Effector memory CD4-positive, alpha-beta T cell (primary cell): ENCODE data around the gene LRP2.

Experiments
- DNase-seq, 3 donors: peaks; one replicate each; pipeline ENCODE4 v3.0.0-alpha.2; 2020
- H3K27ac ChIP-seq: 2 replicates; pipeline ENCODE4 v1.7.0; 2013; ENCODE audit warnings: mild to moderate bottlenecking, low read length, moderate library complexity; ENCODE audit not compliant: insufficient read depth, poor library complexity, severe bottlenecking
- H3K27me3 ChIP-seq: replicated peaks from 2 replicates; pipeline ENCODE4 v1.7.0; 2013; ENCODE audit warnings: mild to moderate bottlenecking, low read length; ENCODE audit not compliant: insufficient read depth, control insufficient read depth, poor library complexity, severe bottlenecking
- H3K36me3 ChIP-seq: 2 replicates; pipeline ENCODE4 v1.7.0; 2013; ENCODE audit warnings: mild to moderate bottlenecking, low read length, moderate library complexity; ENCODE audit not compliant: control insufficient read depth, insufficient read depth
- H3K4me1 ChIP-seq: 2 replicates; pipeline ENCODE4 v1.7.0; 2013; ENCODE audit warnings: low read length, mild to moderate bottlenecking; ENCODE audit not compliant: control insufficient read depth, insufficient read depth, poor library complexity, severe bottlenecking
- H3K4me3 ChIP-seq: 2 replicates; pipeline ENCODE4 v1.7.0; 2013; ENCODE audit warnings: low read length, low read depth, mild to moderate bottlenecking; ENCODE audit not compliant: insufficient read depth, poor library complexity, severe bottlenecking
- H3K9me3 ChIP-seq: 2 replicates; pipeline ENCODE4 v1.7.0; 2013; ENCODE audit warnings: mild to moderate bottlenecking, low read length, moderate library complexity; ENCODE audit not compliant: control insufficient read depth

Gene LRP2

GRCh38 chr2:169372561-169372960, 10.2 kb upstream of the LRP2 start:
- DNase-seq = no peak
- Histone ChIP-seq H3K4me1 (no peaks in the 10 kb centered on the region), H3K27me3 (no peaks in the 10 kb centered on the region), H3K9me3 (no peaks in the 10 kb centered on the region), H3K27ac (no peak overlapping the region), H3K36me3 (no peaks in the 10 kb centered on the region), H3K4me3 (no peak overlapping the region)

- Histone ChIP-seq H3K27me3 (peaks cover 16% of the 10 kb centered on the region), H3K4me3 (no peak overlapping the region), H3K36me3 (no peaks in the 10 kb centered on the region), H3K4me1 (peaks cover 18% of the 10 kb centered on the region), H3K27ac (no peak overlapping the region), H3K9me3 (no peaks in the 10 kb centered on the region)
- DNase-seq = no peak
These were observed 3.7 kb upstream of the LRP2 start for GRCh38 chr2:169366066-169366465.

GRCh38 chr2:169365029-169365480, 2.7 kb upstream of the LRP2 start:
- H3K27me3 ChIP-seq = peaks cover 20% of the 10 kb centered on the region
- H3K4me1 ChIP-seq = peaks cover 18% of the 10 kb centered on the region
- no peaks in the 10 kb centered on the region for H3K9me3 ChIP-seq
- H3K4me3 ChIP-seq = peak overlapping the region; percentile 72
- no peak overlapping the region for H3K27ac ChIP-seq
- no peak for DNase-seq
- H3K36me3 ChIP-seq = no peaks in the 10 kb centered on the region

GRCh38 chr2:169363560-169364150, 1.3 kb upstream of the LRP2 start:
- Histone ChIP-seq H3K36me3 (no peaks in the 10 kb centered on the region), H3K4me3 (peak overlapping the region; percentile 72), H3K9me3 (no peaks in the 10 kb centered on the region), H3K27ac (no peak overlapping the region), H3K4me1 (peaks cover 18% of the 10 kb centered on the region), H3K27me3 (peaks cover 20% of the 10 kb centered on the region)
- no peak for DNase-seq

GRCh38 chr2:169362894-169363559, 693 bp upstream of the LRP2 start:
- no peak overlapping the region for H3K27ac ChIP-seq
- H3K9me3 ChIP-seq = no peaks in the 10 kb centered on the region
- H3K27me3 ChIP-seq = peaks cover 20% of the 10 kb centered on the region
- peaks cover 18% of the 10 kb centered on the region for H3K4me1 ChIP-seq
- peak overlapping the region; percentile 72 for H3K4me3 ChIP-seq
- no peaks in the 10 kb centered on the region for H3K36me3 ChIP-seq
- no peak for DNase-seq

GRCh38 chr2:169361706-169362117, 622 bp downstream of the LRP2 start:
- no peak for DNase-seq
- peak overlapping the region; percentile 72 for H3K4me3 ChIP-seq
- no peaks in the 10 kb centered on the region for H3K9me3 ChIP-seq
- H3K4me1 ChIP-seq = peaks cover 18% of the 10 kb centered on the region
- H3K36me3 ChIP-seq = no peaks in the 10 kb centered on the region
- H3K27ac ChIP-seq = no peak overlapping the region
- peaks cover 20% of the 10 kb centered on the region for H3K27me3 ChIP-seq

GRCh38 chr2:169360984-169361705, 1.2 kb downstream of the LRP2 start:
- Histone ChIP-seq H3K4me1 (peaks cover 18% of the 10 kb centered on the region), H3K9me3 (no peaks in the 10 kb centered on the region), H3K27ac (no peak overlapping the region), H3K36me3 (no peaks in the 10 kb centered on the region), H3K4me3 (peak overlapping the region; percentile 72), H3K27me3 (peaks cover 20% of the 10 kb centered on the region)
- no peak for DNase-seq

GRCh38 chr2:169358016-169358415, 4.3 kb downstream of the LRP2 start:
- peaks cover 19% of the 10 kb centered on the region for H3K27me3 ChIP-seq
- DNase-seq = no peak

GRCh38 chr2:169354244-169354643, 8.1 kb downstream of the LRP2 start:
- no peak overlapping the region for H3K4me3 ChIP-seq
- H3K36me3 ChIP-seq = no peaks in the 10 kb centered on the region
- no peak for DNase-seq
- no peaks in the 10 kb centered on the region for H3K4me1 ChIP-seq
- H3K27ac ChIP-seq = no peak overlapping the region
- H3K9me3 ChIP-seq = no peaks in the 10 kb centered on the region
- no peaks in the 10 kb centered on the region for H3K27me3 ChIP-seq

More at GRCh38 chr2:169358016-169358415, 4.3 kb downstream of the LRP2 start:
- no peaks in the 10 kb centered on the region for H3K9me3 ChIP-seq
- peaks cover 14% of the 10 kb centered on the region for H3K4me1 ChIP-seq
- no peak overlapping the region for H3K4me3 ChIP-seq
- H3K36me3 ChIP-seq = no peaks in the 10 kb centered on the region
- H3K27ac ChIP-seq = no peak overlapping the region

- DNase-seq = no peak
- H3K36me3 ChIP-seq = no peaks in the 10 kb centered on the region
- H3K27ac ChIP-seq = no peak overlapping the region
- no peaks in the 10 kb centered on the region for H3K9me3 ChIP-seq
- no peaks in the 10 kb centered on the region for H3K27me3 ChIP-seq
- no peak overlapping the region for H3K4me3 ChIP-seq
- no peaks in the 10 kb centered on the region for H3K4me1 ChIP-seq
These were observed 10.6 kb downstream of the LRP2 start for GRCh38 chr2:169351725-169352124.
